GM21723 (cell line): ENCODE data around the gene CLCF1.
A peak's percentile ranks its signal among the peaks of the same experiment; 100 is the strongest.

Experiments used
- ATAC-seq: cut with Tn5 transposase; IDR thresholded peaks from one replicate; pipeline ENCODE4 v1.9.1; 2021; ENCODE audit warnings: mild to moderate bottlenecking, moderate library complexity; ENCODE audit not compliant: unreplicated experiment

Gene CLCF1

GRCh38 chr11:67372993-67373647 lies at the start of gene CLCF1:
Gene CLCF1 (minus strand): TSS chr11:67373598. CDS start chr11:67373539, 59 bp downstream.
- no peak for ATAC-seq

- no peak for ATAC-seq
Observed at GRCh38 chr11:67422891-67423290, 49.5 kb upstream of the CLCF1 start.

DNA sequence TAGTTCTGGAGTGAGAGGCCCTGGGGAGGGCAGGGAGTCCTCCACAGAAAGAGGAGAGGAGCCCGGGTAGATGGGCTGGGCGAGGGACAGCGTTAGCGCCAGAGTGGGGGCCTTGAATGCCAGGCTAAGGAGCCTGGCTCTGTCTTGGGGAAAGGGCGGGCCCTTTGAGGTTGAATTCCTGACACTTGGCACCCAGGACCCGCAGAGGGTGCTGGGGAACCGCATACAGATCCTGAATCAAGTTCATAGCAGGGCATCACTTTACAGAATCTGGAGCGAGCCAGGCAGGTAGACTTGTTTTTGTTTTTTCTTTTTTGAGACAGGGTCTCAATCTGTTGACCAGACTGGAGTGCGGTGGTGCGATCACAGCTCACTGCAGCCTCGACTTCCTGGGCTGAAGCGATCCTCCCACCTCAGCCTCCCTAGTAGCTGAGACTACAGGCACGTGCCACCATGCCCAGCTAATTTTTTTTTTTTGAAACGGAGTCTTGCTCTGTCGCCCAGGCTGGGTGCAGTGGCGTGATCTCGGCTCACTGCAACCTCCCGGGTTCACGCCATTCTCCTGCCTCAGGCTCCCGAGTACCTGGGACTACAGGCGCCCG lies 48.1 kb upstream of the CLCF1 start:
- no peak for ATAC-seq

GRCh38 chr11:67420646-67421429 lies 47.4 kb upstream of the CLCF1 start:
- peak; percentile 85 for ATAC-seq

GRCh38 chr11:67420147-67420645 lies 46.8 kb upstream of the CLCF1 start:
- no peak for ATAC-seq

DNA sequence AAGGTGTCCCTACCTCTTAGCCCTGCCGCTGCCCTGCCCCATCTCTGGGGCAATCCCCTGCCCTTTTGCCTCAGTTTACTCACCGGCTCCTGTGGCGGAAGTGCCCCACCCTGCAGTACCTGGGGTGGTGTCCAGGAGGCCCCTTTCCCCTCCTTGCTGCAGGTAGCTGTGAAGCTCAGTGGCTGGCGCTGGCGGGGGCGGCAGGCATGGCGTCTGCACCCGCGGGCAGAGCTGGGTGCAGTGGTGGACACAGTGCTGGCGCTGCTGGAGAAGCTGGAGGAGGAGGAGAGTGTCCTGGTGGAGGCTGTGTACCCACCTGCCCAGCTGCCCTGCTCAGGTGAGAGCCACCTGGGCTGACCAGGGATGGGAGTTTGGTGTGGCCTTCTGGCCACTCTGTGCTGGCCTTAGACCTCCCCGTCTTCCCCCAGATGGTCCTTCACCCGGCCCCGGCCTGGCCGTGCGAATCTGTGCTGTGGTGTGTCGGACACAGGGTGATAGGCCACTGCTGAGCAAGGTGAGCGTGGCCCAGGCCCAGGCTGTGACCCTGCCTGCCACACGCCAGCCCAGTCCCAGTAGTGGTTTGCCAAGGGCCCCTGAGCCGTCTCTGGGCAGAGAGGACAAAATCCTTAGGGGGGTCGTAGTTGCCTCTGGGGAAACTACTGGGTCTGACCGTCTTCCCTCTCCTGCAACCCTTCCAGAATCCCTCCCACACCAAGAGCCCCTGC lies 46.1 kb upstream of the CLCF1 start:
- no peak for ATAC-seq

DNA sequence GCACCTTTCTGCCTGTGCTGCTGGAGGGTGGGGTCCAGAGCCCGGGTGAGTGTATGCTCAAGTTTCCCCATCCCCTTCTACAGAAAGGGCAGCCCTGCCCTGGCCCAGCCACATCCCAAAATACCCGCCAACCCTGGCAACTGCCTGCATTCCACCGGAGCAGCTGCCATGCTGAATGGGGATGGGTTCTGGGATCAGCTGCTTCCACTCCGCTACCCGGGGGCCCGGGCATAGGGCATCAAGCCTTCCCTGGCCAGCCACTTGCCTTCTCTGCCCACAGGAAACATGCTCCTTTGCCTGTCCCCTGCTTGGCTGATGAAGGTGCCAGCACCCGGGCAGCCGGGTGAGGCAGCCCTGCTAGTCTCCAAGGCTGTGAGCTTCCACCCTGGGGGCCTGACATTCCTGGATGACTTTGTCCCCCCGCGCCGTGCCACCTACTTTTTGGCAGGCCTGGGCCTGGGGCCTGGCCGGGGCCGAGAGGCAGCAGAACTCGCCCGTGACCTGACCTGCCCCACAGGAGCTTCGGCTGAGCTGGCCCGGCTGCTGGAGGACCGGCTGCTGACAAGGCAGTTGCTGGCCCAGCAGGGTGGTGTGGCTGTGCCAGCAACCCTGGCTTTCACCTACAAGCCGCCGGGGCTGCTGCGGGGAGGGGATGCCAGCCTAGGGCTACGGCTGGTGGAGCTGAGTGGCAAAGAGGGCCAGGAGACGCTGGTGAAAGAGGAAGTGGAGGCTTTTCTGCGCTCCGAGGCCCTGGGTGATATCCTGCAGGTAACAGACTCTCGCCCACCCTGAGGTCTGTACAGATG lies 45.3 kb upstream of the CLCF1 start:
- no peak for ATAC-seq

GRCh38 chr11:67417425-67417824 lies 44.0 kb upstream of the CLCF1 start:
- no peak for ATAC-seq

DNA sequence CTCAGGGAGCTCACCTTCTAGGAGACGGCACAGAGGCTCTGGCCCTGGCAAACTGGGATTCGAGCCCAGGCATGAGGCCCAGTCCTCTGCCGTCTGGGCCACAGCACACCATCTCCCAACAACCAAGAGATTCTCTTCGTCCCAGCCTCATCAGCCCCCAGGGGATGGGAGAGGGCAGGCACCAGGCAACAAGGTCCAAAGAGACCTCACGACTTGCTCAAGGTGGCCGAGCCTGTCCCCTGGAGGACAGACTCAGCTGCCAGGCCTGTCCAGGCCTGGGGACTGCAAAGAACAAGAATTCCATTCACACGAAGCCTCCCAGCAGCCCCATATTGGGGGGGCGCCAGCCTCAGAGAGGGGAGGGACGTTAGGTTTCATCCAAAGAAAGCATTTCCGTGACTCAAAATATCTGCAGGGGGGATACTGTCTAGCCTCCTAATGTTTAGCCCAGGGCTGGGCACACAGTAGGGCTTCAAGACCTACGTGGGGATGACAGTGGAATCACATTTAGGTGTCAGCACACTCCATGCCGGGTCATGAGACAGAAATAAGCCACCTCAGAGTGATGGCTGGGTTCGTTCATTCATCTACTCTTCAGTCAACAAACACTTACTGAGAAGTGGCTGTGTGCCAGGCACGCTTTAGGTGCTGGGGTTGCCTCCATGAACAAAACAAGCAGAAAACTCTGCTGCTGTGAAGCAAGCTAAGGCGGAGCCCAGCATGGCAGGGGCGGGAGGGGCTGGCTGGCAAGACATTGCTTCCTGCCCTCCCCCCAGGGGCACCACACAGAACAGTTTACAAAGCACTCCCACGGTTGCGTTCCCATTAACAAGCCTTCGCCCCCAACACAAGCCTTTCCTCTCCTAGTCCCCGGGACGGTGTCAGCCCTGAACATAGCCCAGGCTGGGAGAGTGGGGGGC lies 43.3 kb upstream of the CLCF1 start:
- no peak for ATAC-seq

- no peak for ATAC-seq
Observed at GRCh38 chr11:67415501-67416304, 42.3 kb upstream of the CLCF1 start, which contains the start of gene CARNS1. Gene CARNS1 (plus strand): TSS chr11:67415678. CDS start chr11:67416200, 522 bp downstream.

GRCh38 chr11:67413266-67413849 lies 40.0 kb upstream of the CLCF1 start:
- ATAC-seq, result no peak

DNA sequence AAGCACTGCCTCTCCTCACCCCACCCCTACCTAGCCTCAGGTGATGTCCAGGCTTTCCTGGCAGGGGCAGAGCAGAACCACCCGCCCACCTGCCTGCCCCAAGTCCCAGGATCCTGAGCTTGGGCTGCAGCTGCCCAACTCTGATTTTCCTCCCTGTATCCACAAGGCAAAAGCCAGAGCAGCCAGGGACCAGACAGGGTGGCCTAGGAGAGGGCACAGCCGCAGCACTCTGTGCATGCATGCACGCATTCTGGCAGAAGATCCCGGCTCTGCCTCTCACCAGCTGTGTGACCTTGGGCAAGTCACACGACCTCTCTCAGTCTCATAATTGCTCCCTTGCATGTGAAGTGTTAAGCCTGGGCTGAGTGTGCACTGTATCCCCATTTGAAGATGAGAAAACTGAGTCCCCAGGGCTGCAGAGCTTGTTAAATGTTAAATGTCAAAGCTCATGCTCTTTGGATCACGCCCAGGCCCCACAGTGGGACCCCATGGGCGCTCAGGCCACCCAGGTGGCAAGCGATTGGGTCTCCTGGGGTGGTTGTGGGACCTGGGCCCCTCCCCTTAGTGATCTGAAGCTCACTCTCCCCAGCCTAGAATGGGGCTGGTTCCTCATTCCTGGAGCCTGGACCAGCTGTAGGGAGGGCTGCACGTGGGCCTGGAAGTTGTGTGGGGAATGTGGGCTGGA lies 39.2 kb upstream of the CLCF1 start:
- ATAC-seq, result no peak

GRCh38 chr11:67411785-67412152 lies 38.4 kb upstream of the CLCF1 start:
- no peak for ATAC-seq

DNA sequence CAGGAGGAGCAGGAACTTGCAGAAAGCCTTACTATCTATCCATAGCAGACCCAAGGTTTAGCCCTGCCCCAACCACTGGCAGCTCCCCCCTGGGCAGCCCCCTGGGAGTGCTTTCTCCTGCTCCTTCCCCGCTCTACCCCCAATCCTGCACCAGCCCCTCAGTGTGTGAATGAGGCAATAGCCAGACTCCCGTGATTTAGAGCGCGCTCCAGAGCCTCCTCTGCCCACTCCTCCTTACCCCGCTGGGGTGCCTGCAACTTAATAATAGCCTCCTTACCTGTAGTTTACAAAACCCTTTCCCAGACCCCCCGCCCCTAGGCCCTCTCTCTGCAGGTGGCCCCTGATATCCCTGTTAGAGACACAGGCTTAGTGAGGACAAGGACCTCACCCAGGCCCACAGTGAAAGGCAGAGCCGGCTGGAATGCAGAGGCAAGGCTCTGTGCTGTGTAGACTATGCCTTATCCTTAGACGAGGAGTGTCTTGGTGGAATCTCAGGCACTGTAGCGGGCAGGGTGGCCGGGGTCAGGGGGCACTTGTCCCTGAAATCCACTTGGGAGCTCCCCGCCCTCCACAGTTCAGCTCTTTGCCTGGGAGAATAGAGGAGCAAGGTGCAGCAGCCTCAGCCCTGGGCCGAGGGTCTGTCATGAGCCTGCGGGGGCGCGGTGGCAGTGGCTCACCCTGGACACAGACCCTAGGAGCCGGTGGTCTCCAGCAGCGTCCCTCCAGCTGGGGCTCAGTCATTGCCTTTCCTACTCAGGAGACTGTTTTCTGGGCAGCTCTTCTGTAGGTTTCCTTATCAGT lies 37.8 kb upstream of the CLCF1 start:
- no peak for ATAC-seq

DNA sequence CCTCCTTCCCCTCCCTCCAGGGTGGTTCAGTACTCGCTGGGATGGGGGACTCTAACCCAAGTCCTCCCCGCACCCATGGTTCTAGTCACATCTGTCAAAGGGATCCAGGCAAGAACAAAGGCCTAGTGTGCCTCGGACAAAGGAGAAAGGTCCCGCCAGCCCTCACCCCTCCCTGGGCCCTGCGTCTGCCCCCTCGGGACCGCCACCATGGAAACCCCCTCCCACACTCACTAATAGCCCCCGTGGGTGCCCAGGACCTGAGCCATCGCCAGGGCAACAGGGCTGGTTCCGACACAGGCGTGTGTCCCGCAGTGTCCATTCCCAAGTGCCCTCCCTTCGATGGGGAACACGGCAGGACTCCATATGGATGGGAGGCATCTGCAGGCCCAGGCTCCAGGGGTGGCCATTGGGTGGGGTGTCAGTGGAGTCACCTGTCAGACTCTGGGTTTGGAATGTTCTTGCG lies 37.0 kb upstream of the CLCF1 start:
- no peak for ATAC-seq

- ATAC-seq, result no peak
Observed at GRCh38 chr11:67409781-67410368, 36.5 kb upstream of the CLCF1 start.
